HG03108 (cell line): ENCODE data around the gene MCOLN2.
"Not testable (repeated sequence)": the region's sequence is repeated elsewhere in the genome, so short reads cannot be mapped to it uniquely, and the experiment has no call there.

Source experiments
- ATAC-seq: cut with Tn5 transposase; IDR thresholded peaks from one replicate; pipeline ENCODE4 v1.9.1; 2021; ENCODE audit warnings: moderate library complexity; ENCODE audit not compliant: unreplicated experiment

The MCOLN2 gene

GRCh38 chr1:84907095-84907827 is 89.7 kb downstream of the MCOLN2 start:
- ATAC-seq: no peak

GRCh38 chr1:84902727-84903126 is 94.2 kb downstream of the MCOLN2 start:
- not testable (repeated sequence) for ATAC-seq

- ATAC-seq: no peak
These were observed 96.9 kb downstream of the MCOLN2 start for GRCh38 chr1:84899969-84900368.

- no peak for ATAC-seq
These were observed 100.6 kb downstream of the MCOLN2 start for GRCh38 chr1:84896279-84896678.

- no peak for ATAC-seq
These were observed 104.0 kb downstream of the MCOLN2 start, which contains the start of gene LPAR3 for GRCh38 chr1:84892705-84893618. LPAR3 (minus strand) TSS chr1:84893206; CDS start chr1:84866120, 27,086 bp downstream.

GRCh38 chr1:84890566-84890965 is 106.3 kb downstream of the MCOLN2 start:
- ATAC-seq: no peak

- ATAC-seq: no peak
These were observed 107.5 kb downstream of the MCOLN2 start for GRCh38 chr1:84889437-84889836.

GRCh38 chr1:84888753-84889152 is 108.2 kb downstream of the MCOLN2 start:
- ATAC-seq: no peak

GRCh38 chr1:84887261-84887934 is 109.5 kb downstream of the MCOLN2 start:
- ATAC-seq: no peak

GRCh38 chr1:84885469-84885868 is 111.4 kb downstream of the MCOLN2 start:
- no peak for ATAC-seq

- no peak for ATAC-seq
These were observed 112.1 kb downstream of the MCOLN2 start for GRCh38 chr1:84884671-84885389.

- ATAC-seq: no peak
These were observed 113.6 kb downstream of the MCOLN2 start for GRCh38 chr1:84883286-84883685.

- ATAC-seq: no peak
These were observed 119.3 kb downstream of the MCOLN2 start for GRCh38 chr1:84877592-84877991.

- ATAC-seq: no peak
These were observed 120.6 kb downstream of the MCOLN2 start for GRCh38 chr1:84876353-84876752.
